Chondrocyte (in vitro differentiated cells): ENCODE measurements around the gene HPSE2. TPM values are rescaled to one million over a fixed set of nuclear protein-coding genes. Genes with fewer than 3 reads are reported as not detected.

Source experiments
- DNase-seq: peaks from one replicate; pipeline ENCODE4 v3.0.0; 2021; ENCODE audit warnings: mixed read lengths, low spot score
- H3K27ac Mint-ChIP-seq: one replicate; pipeline ENCODE4 v1.8.0; 2021; ENCODE audit warnings: mild to moderate bottlenecking, moderate library complexity, mixed read lengths; ENCODE audit not compliant: unreplicated experiment
- H3K27me3 Mint-ChIP-seq: 2 replicates; pipeline ENCODE4 v1.8.0; 2021; ENCODE audit warnings: low read depth, mixed read lengths
- H3K36me3 Mint-ChIP-seq: 2 replicates; pipeline ENCODE4 v1.8.0; 2021; ENCODE audit warnings: low read depth, mixed read lengths
- H3K4me1 Mint-ChIP-seq: 2 replicates; pipeline ENCODE4 v1.8.0; 2021; ENCODE audit warnings: low read depth, mild to moderate bottlenecking, mixed read lengths
- H3K4me3 Mint-ChIP-seq: one replicate; pipeline ENCODE4 v1.8.0; 2021; ENCODE audit warnings: mild to moderate bottlenecking, moderate library complexity, mixed read lengths; ENCODE audit not compliant: unreplicated experiment
- H3K9me3 Mint-ChIP-seq: 2 replicates; pipeline ENCODE4 v1.8.0; 2021; ENCODE audit warnings: low read depth, mixed read lengths
- total RNA-seq: library from RNA; stranded (reverse); gene quantifications from 3 replicates; pipeline ENCODE4 v1.2.1, GENCODE V29; 2021
- TF ChIP-seq, protein P1 (sequence below): fragments of 200-600 bp; sonication (generic); IDR thresholded peaks from 2 replicates; pipeline ENCODE4 v1.5.0; 2021; ENCODE audit warnings: antibody characterized with exemption, mild to moderate bottlenecking, moderate library complexity

HPSE2 gene
- total RNA-seq, 1 donor from 2014 or later = not detected

DNA sequence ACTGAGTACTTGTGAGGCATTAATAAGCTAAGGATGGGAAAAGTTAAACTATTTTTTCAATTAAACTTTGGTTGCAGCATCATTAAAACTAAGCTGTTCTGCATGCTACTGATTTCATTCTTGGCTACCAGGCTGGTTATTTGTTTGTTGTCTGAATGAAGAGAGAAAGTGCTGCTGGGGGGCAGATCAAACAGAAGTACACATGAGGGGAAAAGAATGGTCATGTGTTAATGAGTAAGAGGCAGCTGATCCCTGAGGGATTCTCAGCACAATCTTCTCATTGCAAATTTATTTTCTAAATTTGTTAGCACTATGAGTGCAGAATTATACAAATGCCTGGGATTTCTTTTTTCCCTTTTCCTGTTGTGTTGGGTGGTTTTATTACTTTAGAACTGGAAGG is 575.7 kb downstream of the HPSE2 start:
- no peak overlapping the region for H3K27ac Mint-ChIP-seq
- H3K4me1 Mint-ChIP-seq = no peaks in the 10 kb centered on the region
- DNase-seq = no peak
- no peaks in the 10 kb centered on the region for H3K36me3 Mint-ChIP-seq
- no peaks in the 10 kb centered on the region for H3K27me3 Mint-ChIP-seq
- peaks cover 10% of the 10 kb centered on the region for H3K9me3 Mint-ChIP-seq
- TF ChIP-seq, protein P1, sequence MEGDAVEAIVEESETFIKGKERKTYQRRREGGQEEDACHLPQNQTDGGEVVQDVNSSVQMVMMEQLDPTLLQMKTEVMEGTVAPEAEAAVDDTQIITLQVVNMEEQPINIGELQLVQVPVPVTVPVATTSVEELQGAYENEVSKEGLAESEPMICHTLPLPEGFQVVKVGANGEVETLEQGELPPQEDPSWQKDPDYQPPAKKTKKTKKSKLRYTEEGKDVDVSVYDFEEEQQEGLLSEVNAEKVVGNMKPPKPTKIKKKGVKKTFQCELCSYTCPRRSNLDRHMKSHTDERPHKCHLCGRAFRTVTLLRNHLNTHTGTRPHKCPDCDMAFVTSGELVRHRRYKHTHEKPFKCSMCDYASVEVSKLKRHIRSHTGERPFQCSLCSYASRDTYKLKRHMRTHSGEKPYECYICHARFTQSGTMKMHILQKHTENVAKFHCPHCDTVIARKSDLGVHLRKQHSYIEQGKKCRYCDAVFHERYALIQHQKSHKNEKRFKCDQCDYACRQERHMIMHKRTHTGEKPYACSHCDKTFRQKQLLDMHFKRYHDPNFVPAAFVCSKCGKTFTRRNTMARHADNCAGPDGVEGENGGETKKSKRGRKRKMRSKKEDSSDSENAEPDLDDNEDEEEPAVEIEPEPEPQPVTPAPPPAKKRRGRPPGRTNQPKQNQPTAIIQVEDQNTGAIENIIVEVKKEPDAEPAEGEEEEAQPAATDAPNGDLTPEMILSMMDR = no peak
- no peak overlapping the region for H3K4me3 Mint-ChIP-seq

DNA sequence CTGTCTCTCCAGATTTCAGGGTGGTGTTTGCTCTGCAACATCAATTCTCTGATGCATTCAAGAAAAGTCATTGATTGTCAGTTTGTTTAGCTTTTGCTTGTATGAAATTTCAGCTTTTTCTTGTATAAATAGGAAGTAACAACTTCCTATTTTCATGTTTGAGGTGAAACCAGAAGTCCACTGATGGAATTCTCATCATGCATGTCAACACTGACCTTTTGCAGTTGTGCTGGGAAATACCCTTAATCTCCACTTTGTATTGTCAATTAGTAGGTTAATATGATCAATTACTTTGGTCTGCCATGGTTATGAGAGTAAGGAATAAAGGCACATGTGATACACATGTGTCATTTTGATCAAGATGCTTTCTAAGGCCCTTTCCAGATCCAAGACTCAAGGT is 580.2 kb downstream of the HPSE2 start:
- Mint-ChIP-seq H3K4me3 (no peak overlapping the region), H3K36me3 (no peaks in the 10 kb centered on the region), H3K27ac (no peak overlapping the region), H3K27me3 (peaks cover 12% of the 10 kb centered on the region), H3K4me1 (no peaks in the 10 kb centered on the region), H3K9me3 (no peaks in the 10 kb centered on the region)
- no peak for DNase-seq
- TF ChIP-seq, protein P1 = no peak

GRCh38 chr10:98649170-98649569 is 586.5 kb downstream of the HPSE2 start:
- TF ChIP-seq, protein P1 = no peak
- Mint-ChIP-seq H3K9me3 (no peaks in the 10 kb centered on the region), H3K4me3 (no peak overlapping the region), H3K36me3 (no peaks in the 10 kb centered on the region), H3K27me3 (peaks cover 28% of the 10 kb centered on the region), H3K27ac (no peak overlapping the region), H3K4me1 (no peaks in the 10 kb centered on the region)
- no peak for DNase-seq

GRCh38 chr10:98646998-98647917 is 588.4 kb downstream of the HPSE2 start:
- Mint-ChIP-seq H3K4me1 (no peaks in the 10 kb centered on the region), H3K27me3 (peaks cover 21% of the 10 kb centered on the region), H3K27ac (no peak overlapping the region), H3K9me3 (no peaks in the 10 kb centered on the region), H3K4me3 (no peak overlapping the region), H3K36me3 (no peaks in the 10 kb centered on the region)
- no peak for DNase-seq
- TF ChIP-seq, protein P1 = no peak

DNA sequence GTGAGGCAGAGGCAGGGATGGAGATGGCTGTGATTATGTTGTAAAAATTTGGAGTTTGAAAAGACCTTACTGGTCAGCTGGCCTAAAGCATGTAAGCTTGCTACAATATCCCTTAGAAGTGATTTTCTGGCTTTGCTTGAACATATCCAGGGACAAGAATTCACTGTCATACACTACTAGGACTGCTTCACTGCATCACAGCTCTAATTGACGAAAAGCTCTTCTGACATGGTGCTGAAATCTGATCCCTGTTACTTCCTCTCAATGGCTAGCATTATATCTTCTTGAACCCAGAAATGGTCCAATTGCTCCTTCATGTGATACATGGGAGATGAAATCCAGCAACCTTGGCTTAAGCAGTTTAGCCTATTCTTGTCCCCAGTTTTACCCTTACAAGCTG is 591.2 kb downstream of the HPSE2 start:
- no peak for DNase-seq
- no peaks in the 10 kb centered on the region for H3K9me3 Mint-ChIP-seq
- peaks cover 18% of the 10 kb centered on the region for H3K27me3 Mint-ChIP-seq
- H3K4me3 Mint-ChIP-seq = no peak overlapping the region
- H3K27ac Mint-ChIP-seq = no peak overlapping the region
- no peaks in the 10 kb centered on the region for H3K36me3 Mint-ChIP-seq
- H3K4me1 Mint-ChIP-seq = no peaks in the 10 kb centered on the region
- TF ChIP-seq, protein P1 = no peak
